ENCODE results near the gene CD72. TPM values are rescaled to one million over a fixed set of nuclear protein-coding genes. Genes with fewer than 3 reads are reported as not detected.

CD72 gene
- total and polyA plus RNA-seq, 2 donors (not counting 1 experiment from before 2014, with no cell fraction given), result 1.00 to 2.8 TPM

DNA sequence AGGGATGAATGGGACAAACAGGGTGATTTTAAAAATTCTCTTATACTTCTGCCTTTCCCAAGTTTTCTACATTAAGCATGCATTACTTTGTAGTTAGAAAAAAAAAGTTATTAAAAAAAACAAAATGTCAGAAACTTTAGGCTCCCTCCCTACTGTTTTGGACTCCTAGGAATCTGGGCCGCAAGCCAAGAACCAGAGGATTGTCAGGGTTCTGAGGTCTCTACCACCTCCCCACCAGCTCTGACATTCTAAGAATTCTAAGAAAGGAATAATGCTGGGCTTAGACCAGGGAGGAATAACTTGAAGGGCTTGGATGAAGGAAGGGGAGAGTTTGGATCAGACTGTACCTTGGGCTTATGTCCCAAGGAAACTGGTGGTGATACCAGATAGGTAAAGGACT lies 47.8 kb upstream of the CD72 start:
- Histone ChIP-seq H3K4me1 (ENCODE audit: control insufficient read depth, extremely low read depth, insufficient read depth, low read length) (peaks cover 11% of the 10 kb centered on the region), H4K20me1 (ENCODE audit: control insufficient read depth, extremely low read depth, insufficient read depth, low read length) (no peaks in the 10 kb centered on the region), H3K27ac (ENCODE audit: insufficient read depth, low read length) (no peak overlapping the region), H3K79me2 (ENCODE audit: control insufficient read depth, insufficient read depth, low read length) (peaks cover 4% of the 10 kb centered on the region), H3K9ac (ENCODE audit: insufficient read depth, low read length) (no peak overlapping the region), H3K4me3 (replicated peaks in 1 of 4; ENCODE audit: control extremely low read depth in 1 of 4, insufficient read depth in 1 of 4, low read depth in 3 of 4, low read length in 4 of 4) (peak overlapping the region in 1 of 4 experiments; percentile 66), H2AFZ (ENCODE audit: low read length) (no peak overlapping the region), H3K27me3 (ENCODE audit: control insufficient read depth, insufficient read depth, low read length) (no peaks in the 10 kb centered on the region), H3K4me2 (ENCODE audit: extremely low read depth, insufficient read depth, low read length) (peak overlapping the region; percentile 32), H3K36me3 (ENCODE audit: control insufficient read depth, insufficient read depth, low read length) (no peaks in the 10 kb centered on the region), H3K9me3 (ENCODE audit: control insufficient read depth, insufficient read depth, low read depth, low read length) (no peaks in the 10 kb centered on the region)
- no peak for DNase-seq (ENCODE audit: low read depth in 2 of 2)
- TF ChIP-seq CTCF (conservative IDR thresholded peaks at IDR 0.05 in 1 of 2, IDR thresholded peaks at IDR 0.05 in 1 of 2; ENCODE audit: low read depth in 1 of 2, low read length in 2 of 2) (no peak), EZH2 (IDR thresholded peaks at IDR 0.05; ENCODE audit: low read length, missing control alignments) (no peak)

- H3K9ac ChIP-seq (ENCODE audit: insufficient read depth, low read length), result peak overlapping the region; percentile 17
- peaks cover 7% of the 10 kb centered on the region for H3K79me2 ChIP-seq (ENCODE audit: control insufficient read depth, insufficient read depth, low read length)
- peaks cover under 1% of the 10 kb centered on the region for H3K36me3 ChIP-seq (ENCODE audit: control insufficient read depth, insufficient read depth, low read length)
- H4K20me1 ChIP-seq (ENCODE audit: control insufficient read depth, extremely low read depth, insufficient read depth, low read length), result no peaks in the 10 kb centered on the region
- H3K4me2 ChIP-seq (ENCODE audit: extremely low read depth, insufficient read depth, low read length), result peak overlapping the region; percentile 97
- H3K27me3 ChIP-seq (ENCODE audit: control insufficient read depth, insufficient read depth, low read length), result no peaks in the 10 kb centered on the region
- peak overlapping the region; percentile 34 for H3K27ac ChIP-seq (ENCODE audit: insufficient read depth, low read length)
- H3K9me3 ChIP-seq (ENCODE audit: control insufficient read depth, insufficient read depth, low read depth, low read length), result no peaks in the 10 kb centered on the region
- peak overlapping the region; percentile 77 for H2AFZ ChIP-seq (ENCODE audit: low read length)
- no peak for DNase-seq (ENCODE audit: low read depth in 2 of 2)
- H3K4me1 ChIP-seq (ENCODE audit: control insufficient read depth, extremely low read depth, insufficient read depth, low read length), result peaks cover 15% of the 10 kb centered on the region
- H3K4me3 ChIP-seq (replicated peaks in 1 of 4; ENCODE audit: control extremely low read depth in 1 of 4, insufficient read depth in 1 of 4, low read depth in 3 of 4, low read length in 4 of 4), result peak overlapping the region; percentile 48 to 73 (median 63)
- TF ChIP-seq CTCF (conservative IDR thresholded peaks at IDR 0.05 in 1 of 2, IDR thresholded peaks at IDR 0.05 in 1 of 2; ENCODE audit: low read depth in 1 of 2, low read length in 2 of 2) (no peak), EZH2 (IDR thresholded peaks at IDR 0.05; ENCODE audit: low read length, missing control alignments) (no peak)
Observed at GRCh38 chr9:35665471-35665818, 47.2 kb upstream of the CD72 start.

DNA sequence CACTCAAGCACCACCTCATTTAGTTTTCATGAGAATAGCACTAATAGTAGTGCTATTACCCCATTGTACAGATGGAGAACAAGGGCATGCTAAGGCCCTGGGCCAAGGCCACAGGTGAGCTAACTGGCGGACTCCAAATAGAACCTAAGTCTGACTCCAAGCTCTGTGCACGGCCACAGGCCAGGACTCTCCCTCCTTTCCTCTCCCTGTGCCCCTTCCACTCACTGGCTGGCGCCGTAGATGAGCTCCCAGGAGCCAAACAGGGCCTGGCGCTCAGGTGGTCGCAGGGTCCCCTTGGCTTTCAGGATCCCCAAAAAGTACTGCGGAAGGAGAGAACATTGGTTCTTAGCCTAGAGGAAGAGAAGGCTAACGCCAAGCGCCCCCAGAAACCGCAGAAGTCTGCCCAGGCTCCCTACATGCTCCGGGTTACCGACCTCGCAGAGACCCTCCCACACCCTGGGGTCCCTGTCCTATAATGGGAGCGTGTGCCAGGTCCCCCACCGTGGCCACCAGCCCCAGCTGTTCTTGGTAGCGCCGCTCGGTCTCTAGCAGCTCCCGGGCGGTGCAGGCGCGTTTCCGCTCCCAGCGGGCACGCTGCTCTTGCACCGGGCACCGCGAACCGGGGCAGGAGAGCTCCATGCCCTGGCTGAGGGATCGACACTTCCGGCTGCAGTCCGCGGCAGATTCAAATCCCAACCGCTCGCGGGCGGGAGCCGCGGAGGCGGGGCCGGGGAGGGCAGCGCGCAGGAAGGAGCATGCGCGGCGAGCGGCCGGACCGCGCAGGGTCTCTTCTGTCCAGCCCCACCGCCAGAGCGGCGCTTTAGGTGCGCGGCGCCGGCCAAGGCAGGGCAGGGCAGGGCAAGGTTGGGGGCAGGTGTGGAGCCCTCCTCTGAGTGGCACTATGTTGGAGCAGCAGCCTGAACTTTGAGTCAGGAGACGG lies 46.6 kb upstream of the CD72 start, which contains the start of gene ARHGEF39:
ARHGEF39 (minus strand) TSS at position 665 of the 940 bp plus-strand sequence; CDS start at position 639, 26 bp downstream.
- peak within 1 kb of the TSS; percentile 62 for H3K27ac ChIP-seq (ENCODE audit: insufficient read depth, low read length)
- peak; percentile 70 to 74 for DNase-seq (ENCODE audit: low read depth in 2 of 2)
- no peaks in the 10 kb centered on the region for H4K20me1 ChIP-seq (ENCODE audit: control insufficient read depth, extremely low read depth, insufficient read depth, low read length)
- TF ChIP-seq CTCF (conservative IDR thresholded peaks at IDR 0.05 in 1 of 2, IDR thresholded peaks at IDR 0.05 in 1 of 2; ENCODE audit: low read depth in 1 of 2, low read length in 2 of 2) (peak in 1 of 2 donors; percentile 17), EZH2 (IDR thresholded peaks at IDR 0.05; ENCODE audit: low read length, missing control alignments) (no peak)
- H3K27me3 ChIP-seq (ENCODE audit: control insufficient read depth, insufficient read depth, low read length), result no peaks in the 10 kb centered on the region
- peak within 1 kb of the TSS; percentile 77 for H2AFZ ChIP-seq (ENCODE audit: low read length)
- peaks cover 2% of the 10 kb centered on the region for H3K36me3 ChIP-seq (ENCODE audit: control insufficient read depth, insufficient read depth, low read length)
- peaks cover 15% of the 10 kb centered on the region for H3K4me1 ChIP-seq (ENCODE audit: control insufficient read depth, extremely low read depth, insufficient read depth, low read length)
- peaks cover 10% of the 10 kb centered on the region for H3K79me2 ChIP-seq (ENCODE audit: control insufficient read depth, insufficient read depth, low read length)
- H3K4me3 ChIP-seq (replicated peaks in 1 of 4; ENCODE audit: control extremely low read depth in 1 of 4, insufficient read depth in 1 of 4, low read depth in 3 of 4, low read length in 4 of 4), result peak within 1 kb of the TSS; percentile 52 to 73 (median 63)
- peak within 1 kb of the TSS; percentile 60 for H3K9ac ChIP-seq (ENCODE audit: insufficient read depth, low read length)
- H3K9me3 ChIP-seq (ENCODE audit: control insufficient read depth, insufficient read depth, low read depth, low read length), result no peaks in the 10 kb centered on the region
- peak within 1 kb of the TSS; percentile 97 for H3K4me2 ChIP-seq (ENCODE audit: extremely low read depth, insufficient read depth, low read length)
